Measurements from ENCODE around the gene ATP2B2. TPM values are rescaled to one million over a fixed set of nuclear protein-coding genes. Genes with fewer than 3 reads are reported as not detected.

The ATP2B2 gene
- total RNA-seq, 4 donors from 2014 or later: 0.29 to 9.5 (median 4.4) TPM

DNA sequence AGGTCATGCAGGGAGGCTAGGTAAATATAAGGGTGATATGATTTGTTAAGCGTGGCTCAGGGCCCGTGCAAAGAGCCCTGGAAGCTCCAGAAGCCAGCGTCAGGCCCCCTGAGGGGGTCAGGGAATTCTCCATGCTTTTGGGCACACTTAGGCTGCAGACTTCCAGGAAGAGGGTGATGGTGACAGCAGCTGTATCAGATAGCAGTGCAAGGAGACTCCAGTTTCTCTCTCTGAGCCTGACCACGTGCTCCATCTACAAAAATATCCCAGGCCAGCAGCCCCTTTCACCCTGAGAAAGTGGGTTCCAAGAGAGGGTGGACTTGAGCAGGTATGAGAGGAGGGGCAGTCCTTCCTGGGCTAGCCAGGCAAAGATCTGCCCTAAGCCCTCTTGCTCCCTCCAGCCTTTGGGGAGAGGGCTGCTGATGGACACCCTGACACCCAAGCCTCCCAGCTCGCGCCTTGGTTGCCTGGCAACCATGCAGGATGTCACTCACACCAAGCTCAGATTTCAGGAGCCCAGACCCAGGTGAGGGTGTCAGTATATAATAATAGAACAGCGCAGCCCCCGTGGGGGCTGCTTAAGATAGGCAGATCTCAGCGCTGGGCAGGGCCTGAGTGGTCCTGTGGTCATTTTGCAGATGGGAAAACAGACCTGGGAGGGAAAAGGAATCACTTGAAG, 35.8 kb downstream of the ATP2B2 start:
- Histone ChIP-seq H3K9me3 (no peaks in the 10 kb centered on the region), H3K4me3 (no peak overlapping the region), H3K4me1 (no peaks in the 10 kb centered on the region), H3K27me3 (no peaks in the 10 kb centered on the region), H3K27ac (no peak overlapping the region), H3K36me3 (no peaks in the 10 kb centered on the region)
- DNase-seq: no peak
- TF ChIP-seq, protein P1, sequence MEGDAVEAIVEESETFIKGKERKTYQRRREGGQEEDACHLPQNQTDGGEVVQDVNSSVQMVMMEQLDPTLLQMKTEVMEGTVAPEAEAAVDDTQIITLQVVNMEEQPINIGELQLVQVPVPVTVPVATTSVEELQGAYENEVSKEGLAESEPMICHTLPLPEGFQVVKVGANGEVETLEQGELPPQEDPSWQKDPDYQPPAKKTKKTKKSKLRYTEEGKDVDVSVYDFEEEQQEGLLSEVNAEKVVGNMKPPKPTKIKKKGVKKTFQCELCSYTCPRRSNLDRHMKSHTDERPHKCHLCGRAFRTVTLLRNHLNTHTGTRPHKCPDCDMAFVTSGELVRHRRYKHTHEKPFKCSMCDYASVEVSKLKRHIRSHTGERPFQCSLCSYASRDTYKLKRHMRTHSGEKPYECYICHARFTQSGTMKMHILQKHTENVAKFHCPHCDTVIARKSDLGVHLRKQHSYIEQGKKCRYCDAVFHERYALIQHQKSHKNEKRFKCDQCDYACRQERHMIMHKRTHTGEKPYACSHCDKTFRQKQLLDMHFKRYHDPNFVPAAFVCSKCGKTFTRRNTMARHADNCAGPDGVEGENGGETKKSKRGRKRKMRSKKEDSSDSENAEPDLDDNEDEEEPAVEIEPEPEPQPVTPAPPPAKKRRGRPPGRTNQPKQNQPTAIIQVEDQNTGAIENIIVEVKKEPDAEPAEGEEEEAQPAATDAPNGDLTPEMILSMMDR (IDR thresholded peaks at IDR 0.05): no peak
- TF ChIP-seq POLR2A (IDR thresholded peaks at IDR 0.05): no peak
- intact Hi-C loops (cut with DNase I; ENCODE audit: low total_unique reads): no loop called here

DNA sequence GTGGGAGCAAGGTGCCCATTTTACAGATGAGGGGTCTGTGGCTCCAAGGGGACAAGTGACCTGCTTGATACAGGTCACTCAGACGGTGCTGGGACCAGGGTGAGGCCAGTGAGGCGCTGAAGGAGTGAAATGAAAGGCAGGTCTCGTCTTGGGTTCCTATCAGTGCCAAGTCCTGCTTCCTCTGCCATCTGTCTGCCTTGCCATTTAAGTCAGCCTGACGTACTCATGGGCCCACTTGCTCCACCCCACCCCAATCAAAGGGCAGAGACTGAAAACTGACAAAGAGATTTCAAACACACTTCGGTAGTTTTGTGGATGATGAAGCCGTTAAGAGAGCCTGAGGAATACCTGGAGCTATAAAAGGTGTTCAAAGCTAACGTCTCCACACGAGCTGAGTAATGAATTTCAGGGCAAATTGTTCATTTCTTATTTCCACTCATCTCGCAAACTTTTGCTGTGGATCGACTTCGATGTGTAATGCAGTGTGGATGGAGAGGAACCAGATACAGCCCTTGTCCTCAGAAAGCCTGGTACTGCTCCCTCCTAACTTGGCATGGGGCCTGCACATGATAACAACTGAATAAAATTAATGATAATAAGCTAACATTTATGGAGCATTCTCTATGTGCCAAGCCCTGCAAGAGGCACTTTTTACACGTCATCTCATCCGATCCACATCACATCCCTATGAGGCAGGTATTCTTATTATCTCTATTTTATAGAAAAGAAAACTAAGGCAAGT, 36.6 kb downstream of the ATP2B2 start:
- Histone ChIP-seq H3K36me3 (no peaks in the 10 kb centered on the region), H3K4me1 (no peaks in the 10 kb centered on the region), H3K27ac (no peak overlapping the region), H3K4me3 (no peak overlapping the region), H3K9me3 (no peaks in the 10 kb centered on the region), H3K27me3 (no peaks in the 10 kb centered on the region)
- DNase-seq: no peak
- TF ChIP-seq POLR2A (IDR thresholded peaks at IDR 0.05): no peak
- TF ChIP-seq, protein P1 (IDR thresholded peaks at IDR 0.05): no peak
- intact Hi-C loops (cut with DNase I; ENCODE audit: low total_unique reads): no loop called here

DNA sequence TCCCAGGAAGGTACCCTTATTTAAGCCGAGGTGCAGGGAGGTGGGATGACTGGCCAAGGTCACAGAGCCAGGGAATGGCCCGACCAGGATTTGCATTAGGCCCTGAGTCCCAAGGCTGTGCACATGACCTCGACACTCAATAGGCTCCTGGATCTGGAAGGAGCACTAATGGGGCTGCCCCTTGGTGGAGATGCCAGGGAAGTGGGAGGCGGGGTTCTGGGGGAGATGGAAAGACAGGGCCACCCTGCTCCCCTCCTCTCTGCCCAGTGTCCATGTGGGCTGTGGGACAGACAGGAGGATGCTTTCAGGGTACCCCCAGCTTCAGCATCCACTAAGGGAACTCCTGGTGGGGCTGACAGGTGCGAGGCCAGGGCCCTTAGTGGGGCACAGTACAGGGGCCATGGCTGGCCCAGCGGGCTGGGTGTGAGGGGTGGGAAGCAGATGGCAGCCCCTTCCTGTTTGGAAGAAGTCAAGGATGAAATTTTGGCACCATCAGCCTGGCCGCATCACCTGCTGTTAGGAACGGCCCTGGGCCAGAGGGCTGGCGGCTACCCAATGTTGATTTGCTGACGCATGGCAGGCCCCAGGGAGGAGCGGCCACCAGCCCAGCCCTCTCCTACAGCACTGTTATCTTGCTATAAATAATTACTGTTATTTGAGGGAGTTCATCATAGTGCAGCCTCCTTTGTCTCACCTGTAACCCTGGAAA, 37.3 kb downstream of the ATP2B2 start:
- intact Hi-C loops (cut with DNase I; ENCODE audit: low total_unique reads): no loop called here
- Histone ChIP-seq H3K27me3 (no peaks in the 10 kb centered on the region), H3K36me3 (no peaks in the 10 kb centered on the region), H3K4me3 (no peak overlapping the region), H3K9me3 (no peaks in the 10 kb centered on the region), H3K4me1 (no peaks in the 10 kb centered on the region), H3K27ac (no peak overlapping the region)
- no peak for DNase-seq
- TF ChIP-seq POLR2A (IDR thresholded peaks at IDR 0.05): no peak
- TF ChIP-seq, protein P1 (IDR thresholded peaks at IDR 0.05): no peak

DNA sequence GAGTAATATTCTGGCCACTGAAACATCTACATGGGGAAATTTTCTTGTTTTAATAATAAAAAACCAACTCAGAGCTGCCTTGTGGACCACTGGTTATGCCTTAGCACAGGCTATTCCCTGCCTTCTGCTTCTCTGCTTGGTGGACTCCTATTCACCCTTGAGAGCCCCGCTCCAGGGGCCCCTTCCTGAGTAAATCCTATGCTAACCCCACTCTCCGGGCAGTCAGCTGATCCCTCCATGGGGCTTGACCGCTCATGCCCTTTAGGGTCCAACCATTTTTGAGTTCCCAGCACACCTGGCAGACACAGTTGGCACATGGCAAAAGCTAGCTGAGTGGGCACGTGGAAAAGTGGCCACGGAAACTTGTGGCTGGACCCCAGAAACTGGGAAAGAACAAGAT, 38.2 kb downstream of the ATP2B2 start:
- no peak for TF ChIP-seq POLR2A (IDR thresholded peaks at IDR 0.05)
- TF ChIP-seq, protein P1 (IDR thresholded peaks at IDR 0.05): no peak
- H3K27ac ChIP-seq: no peak overlapping the region
- no peaks in the 10 kb centered on the region for H3K4me1 ChIP-seq
- no peaks in the 10 kb centered on the region for H3K9me3 ChIP-seq
- no peak for DNase-seq
- intact Hi-C loops (cut with DNase I; ENCODE audit: low total_unique reads): no loop called here
- H3K36me3 ChIP-seq: no peaks in the 10 kb centered on the region
- H3K27me3 ChIP-seq: no peaks in the 10 kb centered on the region
- no peak overlapping the region for H3K4me3 ChIP-seq

DNA sequence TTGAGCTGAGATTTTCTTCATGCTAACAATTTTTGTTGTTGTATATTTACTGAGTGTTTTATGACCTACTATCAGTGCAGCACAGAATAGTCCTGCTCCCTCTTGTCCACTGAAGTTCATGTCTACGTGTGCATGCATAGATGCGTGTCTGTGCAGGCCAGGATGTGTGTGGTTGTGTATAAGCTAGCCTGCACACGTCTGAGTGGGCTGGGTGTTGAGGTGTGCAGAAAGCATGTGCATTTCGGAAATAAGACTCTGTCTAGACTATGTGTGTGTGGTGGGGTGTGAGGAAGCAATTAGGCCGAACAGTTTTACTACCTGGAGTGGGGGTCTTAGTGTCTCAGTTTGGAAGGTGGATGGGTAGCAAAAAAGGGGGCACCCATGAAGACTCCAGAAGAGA, 39.2 kb downstream of the ATP2B2 start:
- Histone ChIP-seq H3K9me3 (no peaks in the 10 kb centered on the region), H3K4me1 (no peaks in the 10 kb centered on the region), H3K27me3 (no peaks in the 10 kb centered on the region), H3K4me3 (no peak overlapping the region), H3K36me3 (no peaks in the 10 kb centered on the region), H3K27ac (no peak overlapping the region)
- TF ChIP-seq, protein P1 (IDR thresholded peaks at IDR 0.05): no peak
- no peak for TF ChIP-seq POLR2A (IDR thresholded peaks at IDR 0.05)
- intact Hi-C loops (cut with DNase I; ENCODE audit: low total_unique reads): no loop called here
- DNase-seq: no peak

All from uterus (tissue), 4 donors.